Suprapubic skin (tissue), 4 donors: ENCODE measurements around the gene UNC119.

Source experiments
- CTCF ChIP-seq, 2 donors: fragments of 200-600 bp in 1 of 2; fragments of 450-650 bp in 1 of 2; sonication (generic) in 1 of 2; IDR thresholded peaks; one replicate each; pipeline ENCODE4 v1.5.1; 2016 to 2019; ENCODE audit warnings: antibody characterized with exemption in 2 of 2, mild to moderate bottlenecking in 1 of 2, moderate library complexity in 1 of 2
- EP300 ChIP-seq: sonication (generic); formaldehyde crosslinking; IDR thresholded peaks from one replicate; pipeline ENCODE4 v1.6.1; 2017; ENCODE audit warnings: antibody characterized with exemption
- POLR2A ChIP-seq, 2 donors: fragments of 450-650 bp; IDR thresholded peaks; one replicate each; pipeline ENCODE4 v1.6.1; 2017; ENCODE audit warnings: antibody characterized with exemption in 2 of 2, mild to moderate bottlenecking in 2 of 2, moderate library complexity in 2 of 2
- POLR2AphosphoS5 ChIP-seq, 3 donors: sonication (generic); formaldehyde crosslinking; IDR thresholded peaks; one replicate each; pipeline ENCODE4 v1.6.1; 2017; ENCODE audit warnings: antibody characterized with exemption in 3 of 3

GRCh38 chr17:28580959-28581358, 28.5 kb upstream of the UNC119 start:
- TF ChIP-seq POLR2A (IDR thresholded peaks at IDR 0.05) (no peak), CTCF (IDR thresholded peaks at IDR 0.05) (no peak), EP300 (no peak), POLR2AphosphoS5 (IDR thresholded peaks at IDR 0.05) (no peak)
